Measurements from ENCODE around the gene HOXC9. TPM values are rescaled to one million over a fixed set of nuclear protein-coding genes. Genes with fewer than 3 reads are reported as not detected.

Gene HOXC9
- total RNA-seq, 4 donors from 2014 or later, result 7.6 to 25.1 (median 13.0) TPM

DNA sequence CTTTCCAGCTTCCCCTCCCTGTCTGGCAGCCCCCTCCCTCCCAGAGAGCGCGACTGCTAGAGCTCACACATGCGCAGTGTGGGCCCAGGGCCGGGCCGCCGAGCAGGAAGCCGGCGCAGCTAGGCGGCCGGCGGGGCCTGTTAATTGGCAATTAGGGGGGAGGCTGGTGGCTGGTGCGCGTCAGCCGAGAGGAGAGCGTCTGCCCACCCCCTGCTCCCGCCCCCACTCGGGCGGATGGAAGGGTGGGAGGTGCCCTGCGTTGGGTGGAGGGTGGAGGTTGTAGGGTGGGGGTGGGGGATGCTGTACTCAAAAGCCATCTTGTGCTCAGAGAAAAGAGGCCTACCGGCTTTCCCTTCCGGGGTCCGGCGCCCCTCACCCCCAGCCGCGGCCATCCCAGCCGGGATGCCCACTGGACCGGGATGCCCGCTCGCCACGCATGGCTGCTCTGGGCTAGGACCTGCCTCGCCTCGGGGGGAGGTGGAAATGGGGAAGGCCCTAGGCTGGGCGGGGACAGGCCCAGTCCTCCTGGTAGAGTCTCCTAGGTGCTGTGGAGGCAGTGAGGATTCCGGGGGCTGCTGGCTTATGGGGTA, 18.0 kb downstream of the HOXC9 start:
- TF ChIP-seq, protein P1, sequence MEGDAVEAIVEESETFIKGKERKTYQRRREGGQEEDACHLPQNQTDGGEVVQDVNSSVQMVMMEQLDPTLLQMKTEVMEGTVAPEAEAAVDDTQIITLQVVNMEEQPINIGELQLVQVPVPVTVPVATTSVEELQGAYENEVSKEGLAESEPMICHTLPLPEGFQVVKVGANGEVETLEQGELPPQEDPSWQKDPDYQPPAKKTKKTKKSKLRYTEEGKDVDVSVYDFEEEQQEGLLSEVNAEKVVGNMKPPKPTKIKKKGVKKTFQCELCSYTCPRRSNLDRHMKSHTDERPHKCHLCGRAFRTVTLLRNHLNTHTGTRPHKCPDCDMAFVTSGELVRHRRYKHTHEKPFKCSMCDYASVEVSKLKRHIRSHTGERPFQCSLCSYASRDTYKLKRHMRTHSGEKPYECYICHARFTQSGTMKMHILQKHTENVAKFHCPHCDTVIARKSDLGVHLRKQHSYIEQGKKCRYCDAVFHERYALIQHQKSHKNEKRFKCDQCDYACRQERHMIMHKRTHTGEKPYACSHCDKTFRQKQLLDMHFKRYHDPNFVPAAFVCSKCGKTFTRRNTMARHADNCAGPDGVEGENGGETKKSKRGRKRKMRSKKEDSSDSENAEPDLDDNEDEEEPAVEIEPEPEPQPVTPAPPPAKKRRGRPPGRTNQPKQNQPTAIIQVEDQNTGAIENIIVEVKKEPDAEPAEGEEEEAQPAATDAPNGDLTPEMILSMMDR (IDR thresholded peaks at IDR 0.05; ENCODE audit: low read depth), result no peak

DNA sequence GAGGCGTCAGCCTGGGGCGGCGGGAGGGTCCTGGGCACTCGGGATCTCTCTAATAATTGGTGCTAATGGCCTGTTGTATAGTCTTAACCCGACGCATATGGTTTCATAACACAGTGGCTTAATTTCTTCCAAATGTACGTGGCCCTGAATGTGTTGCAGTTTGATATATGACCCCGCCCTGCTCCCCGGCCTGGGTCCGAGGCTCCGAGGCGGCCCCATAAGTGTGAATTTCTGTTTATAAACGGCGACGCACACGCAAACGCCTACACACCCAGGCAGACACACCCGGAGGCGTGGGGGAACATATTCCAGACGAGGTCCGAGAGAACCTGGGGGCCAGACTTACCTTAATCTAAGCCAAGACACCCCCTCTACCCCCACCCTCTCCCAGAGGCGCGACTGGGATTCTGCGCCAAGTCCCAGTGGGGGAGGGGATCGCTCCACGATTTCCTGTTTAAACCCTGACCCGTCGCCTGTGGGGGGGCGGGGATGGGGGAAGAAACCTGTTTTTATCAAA, 18.6 kb downstream of the HOXC9 start:
- TF ChIP-seq, protein P1 (IDR thresholded peaks at IDR 0.05; ENCODE audit: low read depth), result no peak

DNA sequence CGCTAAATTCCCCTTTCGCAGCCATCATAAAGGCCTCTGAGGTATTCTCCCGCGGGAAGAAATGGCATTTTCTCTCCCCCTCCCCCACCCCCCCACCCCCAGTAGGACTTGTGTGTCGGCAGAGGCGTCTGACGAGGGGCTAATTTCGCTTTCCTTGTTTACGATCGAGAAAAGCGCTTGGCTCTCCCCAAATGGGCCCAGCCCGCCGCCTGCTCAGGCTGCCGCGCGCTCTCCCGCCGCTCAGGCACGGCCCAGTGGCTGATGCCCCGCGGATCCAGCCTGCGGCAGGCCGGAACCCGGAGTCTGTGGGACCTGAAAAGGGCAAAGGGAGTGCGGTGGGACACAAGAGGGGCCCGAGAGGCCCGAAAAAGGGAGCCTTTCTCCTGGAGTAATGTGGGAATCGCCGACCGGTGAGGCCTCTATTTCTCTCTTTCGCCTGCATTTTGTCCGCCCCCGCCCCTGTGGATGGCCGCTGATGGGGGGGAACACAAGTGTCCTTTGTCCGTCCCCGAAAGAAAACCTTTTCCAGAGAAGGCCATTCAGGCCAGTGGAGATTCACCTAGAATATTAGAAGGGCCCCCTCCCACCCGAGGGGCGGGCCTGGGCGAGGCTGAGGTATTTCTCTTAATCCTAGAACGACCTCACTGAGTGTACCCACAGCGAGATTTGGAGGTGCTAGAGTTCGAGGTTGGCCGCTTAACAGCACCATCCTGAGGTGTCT, 19.3 kb downstream of the HOXC9 start:
- TF ChIP-seq, protein P1 (IDR thresholded peaks at IDR 0.05; ENCODE audit: low read depth), result no peak

DNA sequence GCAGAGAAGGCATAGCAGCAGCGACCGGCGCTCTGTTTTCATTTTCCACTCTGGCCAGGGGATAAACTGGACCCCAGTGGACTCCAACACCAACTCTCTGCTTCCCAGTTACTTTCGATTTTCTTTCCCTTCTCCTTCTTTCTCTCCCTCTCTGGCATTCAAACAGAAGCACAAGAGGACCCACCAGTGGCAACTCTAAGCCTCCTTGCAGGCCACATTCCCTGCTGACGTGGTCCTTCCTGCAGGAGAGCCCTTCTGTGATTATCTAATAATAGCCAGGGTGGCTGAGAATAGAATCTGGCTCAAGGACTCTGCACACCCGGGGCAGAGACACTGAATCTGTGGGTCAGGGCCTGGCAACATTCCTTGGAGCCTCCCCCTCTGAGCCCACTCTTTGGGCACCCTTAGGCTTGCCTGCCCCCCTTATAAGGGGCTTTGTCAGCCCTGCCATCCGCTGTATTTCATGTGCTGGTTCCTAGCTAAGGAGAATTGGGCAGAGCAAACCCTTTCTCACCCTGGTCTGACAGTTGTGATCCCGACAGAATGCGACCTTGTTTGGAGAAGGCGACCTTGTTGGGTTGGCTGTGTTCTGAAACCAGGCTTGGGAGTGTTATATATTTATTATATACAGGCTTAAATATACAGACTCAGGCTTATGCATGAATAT, 20.1 kb downstream of the HOXC9 start:
- TF ChIP-seq, protein P1 (IDR thresholded peaks at IDR 0.05; ENCODE audit: low read depth), result no peak

DNA sequence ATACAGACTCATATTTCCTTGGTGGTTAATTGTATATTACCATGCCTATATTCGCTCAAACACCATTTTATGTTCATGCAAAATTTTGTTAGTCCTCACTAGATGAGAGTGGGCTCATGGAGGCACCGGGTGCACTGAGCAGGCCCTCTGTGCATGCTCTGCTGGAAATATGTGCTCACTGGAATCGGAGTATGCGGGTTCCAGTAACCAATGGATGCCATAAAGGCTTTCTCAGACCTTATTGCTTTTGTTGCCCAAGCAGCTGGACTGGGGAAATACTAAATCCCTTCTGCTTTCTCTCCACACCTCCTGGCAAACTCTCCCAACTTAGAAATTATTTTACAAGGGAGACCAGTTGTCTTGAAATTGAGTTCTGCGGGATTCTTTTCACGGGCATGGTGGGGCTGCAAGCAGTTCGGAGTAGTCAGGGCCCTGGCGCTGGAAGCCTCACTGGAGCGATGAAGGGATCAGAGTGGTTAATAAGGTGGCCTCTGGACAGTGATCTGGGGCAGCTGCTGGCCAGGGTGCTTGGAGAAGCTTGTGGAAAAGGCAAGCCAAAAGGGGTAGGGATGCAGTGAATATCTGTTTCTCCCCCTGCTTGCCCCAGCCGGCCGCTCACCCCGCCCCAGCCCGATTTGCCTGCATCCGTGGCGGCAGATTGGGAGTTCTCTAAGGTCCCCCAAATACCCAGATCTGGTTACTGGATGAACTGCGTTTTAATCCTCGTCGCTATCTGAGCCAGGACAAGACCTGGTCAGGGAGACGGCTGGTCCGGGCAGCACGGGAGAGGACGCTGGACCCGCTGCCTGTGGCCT, 20.8 kb downstream of the HOXC9 start:
- TF ChIP-seq, protein P1 (IDR thresholded peaks at IDR 0.05; ENCODE audit: low read depth), result no peak

DNA sequence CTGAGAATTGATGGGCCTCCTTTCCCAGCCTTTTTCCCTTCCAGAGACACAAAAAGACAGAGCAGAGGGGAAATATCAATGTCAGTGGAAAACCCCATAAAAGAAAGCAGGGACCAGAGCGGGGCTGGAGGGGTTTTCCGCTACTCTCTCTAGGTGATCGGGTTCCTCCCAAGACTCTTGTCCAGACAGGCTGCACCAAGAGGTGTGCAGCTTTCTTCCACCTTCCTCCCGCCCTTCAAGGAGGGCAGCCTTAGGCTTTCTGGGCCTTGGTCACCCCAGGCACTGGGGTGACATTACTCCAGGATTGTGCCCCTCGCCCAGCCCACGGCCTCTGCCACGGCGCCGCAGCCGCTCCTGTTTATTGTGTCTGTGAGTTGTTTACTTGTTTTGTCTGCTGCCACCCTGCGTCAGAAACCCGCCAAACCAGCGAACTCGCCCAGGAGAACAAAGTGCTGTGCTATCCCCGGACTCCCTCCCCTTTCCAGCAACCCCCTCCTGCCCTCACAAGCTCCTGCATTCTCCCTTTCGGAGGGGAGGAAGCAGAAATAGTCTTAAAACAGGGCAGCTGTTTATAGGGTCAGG, 21.6 kb downstream of the HOXC9 start:
- TF ChIP-seq, protein P1 (IDR thresholded peaks at IDR 0.05; ENCODE audit: low read depth), result no peak
